ENCODE data around the gene APOL4.
"Not testable (repeated sequence)": the region's sequence is repeated elsewhere in the genome, so short reads cannot be mapped to it uniquely, and the experiment has no call there.

The APOL4 gene

DNA sequence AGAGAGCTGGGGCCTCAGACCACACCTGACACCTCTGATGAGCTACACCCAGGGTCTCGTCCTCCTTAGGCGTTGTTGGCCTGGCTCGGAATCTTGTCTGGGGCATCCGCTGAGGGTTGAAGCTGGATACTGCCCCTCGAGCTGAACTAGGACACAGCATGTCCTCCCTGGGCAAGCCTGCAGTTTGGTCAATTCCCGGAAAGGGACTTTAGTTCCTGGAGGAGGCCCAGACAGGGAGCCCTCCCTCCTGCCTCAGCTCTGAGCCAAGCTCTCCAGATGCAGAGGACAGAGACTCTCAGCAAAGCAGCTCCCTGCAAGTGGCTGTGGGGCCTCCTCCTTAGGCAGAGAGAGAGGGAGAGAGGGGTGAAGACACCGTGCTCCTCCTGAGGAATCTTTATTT lies 45.9 kb downstream of the APOL4 start:
- FAIRE-seq, result no peak

DNA sequence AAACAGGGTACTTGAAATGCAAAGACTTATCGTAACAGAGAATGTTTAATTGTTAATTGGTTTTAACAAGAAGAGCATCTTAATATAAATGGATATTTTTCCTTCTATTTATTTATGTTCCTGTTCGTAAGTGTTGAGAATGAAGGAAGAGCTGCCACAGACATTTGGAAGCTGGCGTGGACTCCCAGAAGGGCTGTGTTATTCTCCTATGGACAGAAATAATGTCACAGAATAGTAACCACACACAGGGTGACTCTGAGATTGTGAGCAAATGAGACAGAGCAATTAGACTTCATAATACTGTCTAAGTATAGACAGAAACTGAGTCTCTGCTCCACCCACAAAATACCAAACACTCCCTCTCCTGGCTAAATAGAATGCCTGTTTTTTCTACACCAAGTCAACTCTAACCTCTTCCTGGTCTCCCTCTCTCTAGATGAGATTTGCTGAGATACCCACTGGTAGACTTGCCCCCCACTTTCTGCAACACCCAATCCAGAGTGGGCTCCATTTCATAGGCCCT lies 47.1 kb downstream of the APOL4 start:
- DNase-seq (ENCODE audit: insufficient read length, low spot score), result no peak
- no peak for FAIRE-seq
- TF ChIP-seq, protein P1, sequence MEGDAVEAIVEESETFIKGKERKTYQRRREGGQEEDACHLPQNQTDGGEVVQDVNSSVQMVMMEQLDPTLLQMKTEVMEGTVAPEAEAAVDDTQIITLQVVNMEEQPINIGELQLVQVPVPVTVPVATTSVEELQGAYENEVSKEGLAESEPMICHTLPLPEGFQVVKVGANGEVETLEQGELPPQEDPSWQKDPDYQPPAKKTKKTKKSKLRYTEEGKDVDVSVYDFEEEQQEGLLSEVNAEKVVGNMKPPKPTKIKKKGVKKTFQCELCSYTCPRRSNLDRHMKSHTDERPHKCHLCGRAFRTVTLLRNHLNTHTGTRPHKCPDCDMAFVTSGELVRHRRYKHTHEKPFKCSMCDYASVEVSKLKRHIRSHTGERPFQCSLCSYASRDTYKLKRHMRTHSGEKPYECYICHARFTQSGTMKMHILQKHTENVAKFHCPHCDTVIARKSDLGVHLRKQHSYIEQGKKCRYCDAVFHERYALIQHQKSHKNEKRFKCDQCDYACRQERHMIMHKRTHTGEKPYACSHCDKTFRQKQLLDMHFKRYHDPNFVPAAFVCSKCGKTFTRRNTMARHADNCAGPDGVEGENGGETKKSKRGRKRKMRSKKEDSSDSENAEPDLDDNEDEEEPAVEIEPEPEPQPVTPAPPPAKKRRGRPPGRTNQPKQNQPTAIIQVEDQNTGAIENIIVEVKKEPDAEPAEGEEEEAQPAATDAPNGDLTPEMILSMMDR (IDR thresholded peaks at IDR 0.05; ENCODE audit: insufficient read depth, missing control alignments), result no peak

More for the DNA sequence above, 45.9 kb downstream of the APOL4 start:
- no peak for DNase-seq (ENCODE audit: insufficient read length, low spot score)
- TF ChIP-seq, protein P1 (IDR thresholded peaks at IDR 0.05; ENCODE audit: insufficient read depth, missing control alignments), result no peak

DNA sequence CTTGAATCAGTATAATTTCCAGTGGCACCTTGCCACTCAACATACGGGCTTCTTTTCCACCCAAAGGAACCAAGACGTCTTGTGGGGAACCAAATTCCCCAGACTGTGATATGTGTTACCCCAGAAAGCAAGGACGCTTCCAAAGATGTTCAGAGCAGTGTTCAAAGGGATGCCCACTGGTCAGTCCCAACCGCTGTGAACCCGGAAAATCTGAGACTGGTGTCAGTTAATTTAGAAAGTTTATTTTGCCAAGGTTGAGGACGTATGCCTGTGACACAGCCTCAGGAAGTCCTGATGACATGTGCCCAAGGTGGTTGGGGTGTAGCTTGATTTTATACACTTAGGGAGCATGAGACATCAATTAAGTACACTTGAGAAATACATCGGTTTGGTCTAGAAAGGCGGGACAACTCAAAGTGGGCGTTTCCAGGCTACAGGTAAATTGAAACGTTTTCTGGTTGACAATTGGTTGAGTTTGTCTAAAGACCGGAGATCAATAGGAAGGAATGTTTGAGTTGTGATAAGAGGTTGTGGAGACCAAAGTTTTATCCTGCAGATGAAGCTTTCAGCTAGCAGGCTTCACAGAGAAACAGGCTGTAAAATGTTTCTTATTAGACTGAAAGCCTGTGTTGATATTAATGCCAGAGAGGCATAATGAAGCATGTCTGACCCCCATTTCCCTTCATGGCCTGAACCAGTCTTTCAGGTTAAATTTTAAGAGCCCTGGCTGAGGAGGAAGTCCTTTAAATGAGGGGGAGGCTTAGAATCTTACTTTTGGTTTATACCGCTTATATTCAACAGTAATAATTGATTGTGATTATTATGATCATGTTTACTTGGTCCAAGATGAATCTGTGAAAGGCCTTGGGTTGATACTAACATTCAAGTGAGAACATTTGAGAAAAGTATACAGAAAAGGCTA lies 47.8 kb downstream of the APOL4 start:
- FAIRE-seq (no peak), DNase-seq (ENCODE audit: insufficient read length, low spot score) (no peak)
- TF ChIP-seq, protein P1 (IDR thresholded peaks at IDR 0.05; ENCODE audit: insufficient read depth, missing control alignments), result no peak

DNA sequence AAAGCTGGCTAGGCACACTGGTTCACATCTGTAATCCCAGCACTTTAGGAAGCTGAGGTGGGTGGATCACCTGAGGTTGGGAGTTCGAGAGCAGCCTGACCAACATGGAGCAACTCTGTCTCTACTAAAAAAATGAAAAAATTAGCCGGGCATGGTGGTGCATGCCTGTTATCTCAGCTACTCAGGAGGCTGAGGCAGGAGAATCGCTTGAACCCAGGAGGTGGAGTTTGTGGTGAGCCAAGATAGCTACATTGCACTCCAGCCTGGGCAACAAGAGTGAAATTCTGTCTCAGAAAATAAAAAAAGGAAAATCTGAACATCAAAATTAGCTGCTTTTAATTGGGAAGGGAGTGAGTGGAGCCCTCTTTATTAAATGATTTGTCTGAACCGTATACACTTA lies 48.8 kb downstream of the APOL4 start:
- not testable (repeated sequence) for DNase-seq (ENCODE audit: insufficient read length, low spot score); FAIRE-seq

DNA sequence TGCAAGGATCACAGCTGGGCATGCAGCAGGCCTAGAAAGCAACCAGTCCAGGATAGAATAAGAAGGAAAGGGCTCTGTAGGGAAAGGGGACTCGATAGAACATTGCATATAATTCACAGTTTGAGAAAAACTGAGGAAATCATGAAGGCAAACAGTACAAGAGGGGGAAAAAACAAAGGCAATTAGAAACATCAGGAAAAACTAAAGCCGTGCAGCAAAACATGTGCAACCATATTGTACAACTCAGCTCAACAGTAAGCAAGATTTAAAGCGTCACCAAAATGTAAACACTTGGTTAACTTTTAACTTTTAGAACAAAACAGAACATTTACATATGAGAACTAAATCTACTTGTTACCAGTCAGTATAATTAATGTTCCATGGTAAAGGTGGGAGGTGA lies 49.5 kb downstream of the APOL4 start:
- DNase-seq (ENCODE audit: insufficient read length, low spot score) (no peak), FAIRE-seq (no peak)
- TF ChIP-seq, protein P1 (IDR thresholded peaks at IDR 0.05; ENCODE audit: insufficient read depth, missing control alignments), result no peak

DNA sequence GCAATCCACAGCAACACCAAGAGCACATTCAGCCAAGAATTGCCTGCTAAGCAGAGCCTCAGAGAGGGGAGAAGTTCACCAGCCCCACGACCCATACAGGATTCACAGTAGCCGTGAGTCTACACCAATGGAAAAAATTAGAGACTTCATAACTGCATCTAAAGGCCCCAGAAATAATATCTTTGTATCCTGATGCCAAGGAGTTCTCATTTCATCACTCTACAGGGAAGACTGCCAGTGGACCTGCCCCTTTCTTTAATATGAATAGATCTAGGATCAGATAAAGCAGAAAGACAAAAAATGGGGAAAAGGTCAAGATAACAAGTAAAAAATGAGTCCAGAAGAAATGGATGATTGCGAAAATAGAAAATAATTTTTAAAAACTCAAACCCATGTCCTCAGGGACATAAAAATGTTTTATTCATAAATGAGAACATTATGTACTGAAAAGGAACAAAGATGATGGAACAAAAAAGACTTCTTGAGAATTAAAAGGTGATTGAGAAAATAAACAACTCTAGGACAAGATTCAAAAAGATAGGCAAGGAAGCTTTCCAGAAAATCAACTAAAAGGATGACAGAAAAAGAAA lies 50.5 kb downstream of the APOL4 start:
- TF ChIP-seq, protein P1 (IDR thresholded peaks at IDR 0.05; ENCODE audit: insufficient read depth, missing control alignments), result no peak
- no peak for DNase-seq (ENCODE audit: insufficient read length, low spot score)
- no peak for FAIRE-seq

DNA sequence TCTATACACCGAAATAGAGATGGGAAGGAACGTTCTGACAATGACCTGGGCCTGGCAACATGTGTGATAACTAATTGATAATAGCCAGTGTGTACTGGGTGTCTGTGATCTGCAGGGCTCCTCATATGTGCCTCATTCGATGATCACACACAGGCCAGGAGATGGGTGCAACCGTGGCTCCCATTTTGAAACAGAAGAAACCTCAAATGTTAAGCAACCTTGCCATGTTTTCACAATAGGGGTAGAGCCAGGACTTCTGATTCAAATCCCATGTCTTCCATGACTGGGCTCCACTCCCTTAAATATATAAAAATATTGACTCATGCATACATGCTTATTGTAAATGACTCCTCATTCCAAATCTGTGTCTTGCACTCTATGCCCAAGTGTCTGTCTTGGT lies 52.2 kb downstream of the APOL4 start:
- FAIRE-seq, result no peak
- TF ChIP-seq, protein P1 (IDR thresholded peaks at IDR 0.05; ENCODE audit: insufficient read depth, missing control alignments), result no peak
- no peak for DNase-seq (ENCODE audit: insufficient read length, low spot score)

Measured in D721Med (cell line).